Mesenchymal stem cell (in vitro differentiated cells and primary cell): Measurements from ENCODE around the gene SPOCD1.

Experiments used
- DNase-seq: peaks from one replicate; pipeline ENCODE4 v3.0.0-alpha.2; 2013
- H2AFZ ChIP-seq: one replicate; pipeline ENCODE4 v1.6.1; 2013; ENCODE audit warnings: low read depth, mild to moderate bottlenecking, control low read depth, inconsistent platforms, low read length, moderate library complexity
- H2AK5ac ChIP-seq: 2 replicates; pipeline ENCODE4 v1.6.1; 2013; ENCODE audit warnings: low read length, moderate library complexity, mild to moderate bottlenecking, inconsistent platforms; ENCODE audit not compliant: severe bottlenecking
- H2BK120ac ChIP-seq: one replicate; pipeline ENCODE4 v1.6.1; 2013; ENCODE audit warnings: low read depth, mild to moderate bottlenecking, inconsistent platforms, low read length, moderate library complexity
- H2BK12ac ChIP-seq, 2 experiments: one replicate each; pipeline ENCODE4 v1.6.1; 2013; ENCODE audit warnings: inconsistent platforms in 2 of 2, low read length in 2 of 2, mild to moderate bottlenecking in 2 of 2, moderate library complexity in 2 of 2, control low read depth in 1 of 2
- H2BK15ac ChIP-seq: one replicate; pipeline ENCODE4 v1.6.1; 2013; ENCODE audit warnings: mild to moderate bottlenecking, low read depth, inconsistent platforms; ENCODE audit not compliant: poor library complexity, severe bottlenecking
- H2BK5ac ChIP-seq: 2 replicates; pipeline ENCODE4 v1.6.1; 2013; ENCODE audit warnings: low read depth, mild to moderate bottlenecking, low read length, control low read depth, inconsistent platforms; ENCODE audit not compliant: poor library complexity, severe bottlenecking
- H3K14ac ChIP-seq, 2 experiments: one replicate each; pipeline ENCODE4 v1.6.1; 2013; ENCODE audit warnings: inconsistent platforms in 2 of 2, low read length in 2 of 2, control low read depth in 1 of 2, mild to moderate bottlenecking in 1 of 2, moderate library complexity in 1 of 2
- H3K18ac ChIP-seq, 2 experiments: one replicate each; pipeline ENCODE4 v1.6.1; 2013; ENCODE audit warnings: inconsistent platforms in 2 of 2, low read length in 2 of 2, control low read depth in 1 of 2, low read depth in 1 of 2, mild to moderate bottlenecking in 1 of 2
- H3K23ac ChIP-seq, 2 experiments: one replicate each; pipeline ENCODE4 v1.6.1; 2013; ENCODE audit warnings: inconsistent platforms in 2 of 2, low read length in 2 of 2, mild to moderate bottlenecking in 2 of 2, moderate library complexity in 2 of 2, control low read depth in 1 of 2
- H3K27ac ChIP-seq: 2 replicates; pipeline ENCODE4 v1.5.1; 2013; ENCODE audit warnings: mild to moderate bottlenecking, moderate library complexity, low read length, control low read depth, inconsistent platforms; ENCODE audit not compliant: poor library complexity, severe bottlenecking
- H3K27me3 ChIP-seq, 2 experiments: 2 replicates each; pipeline versions ENCODE4 v1.6.1 to v1.7.0; 2013; ENCODE audit warnings: low read length in 2 of 2, mild to moderate bottlenecking in 2 of 2, moderate library complexity in 2 of 2, control low read depth in 1 of 2, inconsistent platforms in 1 of 2; ENCODE audit not compliant: control insufficient read depth in 1 of 2, insufficient read depth in 1 of 2
- H3K36me3 ChIP-seq, 2 experiments: 2 replicates each; pipeline versions ENCODE4 v1.6.1 to v1.7.0; 2013; ENCODE audit warnings: low read length in 2 of 2, control low read depth in 1 of 2, inconsistent platforms in 1 of 2, low read depth in 1 of 2, mild to moderate bottlenecking in 1 of 2; ENCODE audit not compliant: insufficient read depth in 2 of 2, control insufficient read depth in 1 of 2
- H3K4ac ChIP-seq, 2 experiments: one replicate each; pipeline ENCODE4 v1.6.1; 2013; ENCODE audit warnings: inconsistent platforms in 2 of 2, low read length in 2 of 2, mild to moderate bottlenecking in 2 of 2, moderate library complexity in 2 of 2, control low read depth in 1 of 2, low read depth in 1 of 2
- H3K4me1 ChIP-seq: 2 replicates; pipeline ENCODE4 v1.6.1; 2013; ENCODE audit warnings: low read depth, low read length, control low read depth; ENCODE audit not compliant: control insufficient read depth, insufficient read depth
- H3K4me2 ChIP-seq: 2 replicates; pipeline ENCODE4 v1.6.1; 2013; ENCODE audit warnings: low read length, mild to moderate bottlenecking, inconsistent platforms; ENCODE audit not compliant: poor library complexity, severe bottlenecking
- H3K4me3 ChIP-seq, 2 experiments: 2 replicates each; pipeline versions ENCODE4 v1.5.1 to v1.7.0; 2013; ENCODE audit warnings: low read length in 2 of 2, mild to moderate bottlenecking in 2 of 2, control low read depth in 1 of 2, low read depth in 1 of 2; ENCODE audit not compliant: insufficient read depth in 1 of 2
- H3K79me1 ChIP-seq: replicated peaks from 2 replicates; pipeline ENCODE4 v1.6.1; 2013; ENCODE audit warnings: mild to moderate bottlenecking, control low read depth, low read length, inconsistent platforms; ENCODE audit not compliant: poor library complexity, severe bottlenecking
- H3K9ac ChIP-seq: 2 replicates; pipeline ENCODE4 v1.7.0; 2013; ENCODE audit warnings: mild to moderate bottlenecking, low read length, moderate library complexity
- H3K9me3 ChIP-seq: 2 replicates; pipeline ENCODE4 v1.7.0; 2013; ENCODE audit warnings: mild to moderate bottlenecking, low read length; ENCODE audit not compliant: control insufficient read depth
- H4K8ac ChIP-seq: one replicate; pipeline ENCODE4 v1.6.1; 2013; ENCODE audit warnings: inconsistent platforms, mild to moderate bottlenecking, low read length, moderate library complexity
- H4K91ac ChIP-seq: one replicate; pipeline ENCODE4 v1.6.1; 2013; ENCODE audit warnings: mild to moderate bottlenecking, low read length, inconsistent platforms
- WGBS: methylation state at CpG from one replicate; pipeline ENCODE4 v1.1.7; 2013; ENCODE audit warnings: mixed read lengths; 5-methylcytosine and 5-hydroxymethylcytosine counted together

The SPOCD1 gene

DNA sequence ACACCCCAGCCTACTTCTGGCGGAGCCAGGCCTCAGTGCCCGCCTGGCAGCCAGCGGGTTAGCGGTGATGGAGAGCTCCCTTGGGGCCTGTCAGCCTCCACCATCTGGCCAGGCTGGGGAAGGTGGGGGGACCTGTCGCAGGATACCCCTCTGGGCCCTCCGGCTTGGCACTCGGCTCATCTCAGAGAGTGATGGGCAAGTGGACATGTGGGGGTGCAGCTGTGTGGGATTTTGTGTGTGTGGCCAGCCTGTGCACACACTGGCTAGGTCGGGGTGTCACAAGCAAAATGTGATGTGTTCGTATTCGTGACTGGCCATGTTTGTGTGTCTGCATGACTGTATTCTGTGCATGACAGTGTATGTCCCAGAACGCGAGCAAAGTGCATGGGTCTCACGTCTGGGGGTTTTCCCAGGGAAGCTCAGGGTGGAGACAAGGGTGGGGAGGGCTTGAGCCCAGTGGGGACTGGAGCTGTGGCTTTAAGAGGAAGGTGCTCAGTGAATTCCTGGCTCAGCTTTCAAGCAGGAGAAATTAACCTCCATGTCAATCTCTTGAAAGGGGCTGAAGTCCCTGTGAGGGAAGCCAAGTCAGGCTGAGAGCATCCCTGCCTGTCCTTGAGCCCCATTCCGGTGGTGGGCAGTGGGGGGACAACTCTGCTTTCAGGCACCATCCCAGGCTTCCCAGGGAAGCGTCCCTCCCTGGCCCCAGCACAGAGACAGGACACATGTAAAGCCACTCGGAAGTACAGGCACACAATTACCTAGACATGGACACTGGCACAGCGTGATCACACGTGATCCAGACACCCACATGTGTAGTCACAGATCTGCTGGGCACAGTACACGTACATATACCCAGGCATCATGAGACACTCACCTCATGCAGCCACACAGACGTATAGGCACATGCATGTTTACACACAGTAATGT lies 30.5 kb downstream of the SPOCD1 start:
- no peak overlapping the region for H2AK5ac ChIP-seq
- H3K4me2 ChIP-seq = no peak overlapping the region
- H2BK120ac ChIP-seq = no peak overlapping the region
- H3K79me1 ChIP-seq = no peaks in the 10 kb centered on the region
- no peak for DNase-seq
- no peak overlapping the region for H4K8ac ChIP-seq
- H3K9ac ChIP-seq = no peak overlapping the region
- H3K14ac ChIP-seq = peak overlapping the region in 1 of 2 experiments; percentile 19
- H2AFZ ChIP-seq = no peak overlapping the region
- H2BK12ac ChIP-seq = no peak overlapping the region
- H3K9me3 ChIP-seq = no peaks in the 10 kb centered on the region
- H3K4ac ChIP-seq = no peak overlapping the region
- H2BK15ac ChIP-seq = no peak overlapping the region
- H3K4me1 ChIP-seq = peaks cover 9% of the 10 kb centered on the region
- no peak overlapping the region for H3K23ac ChIP-seq
- peaks cover 0 to 5% of the 10 kb centered on the region in 2 experiments for H3K27me3 ChIP-seq
- H3K4me3 ChIP-seq = no peak overlapping the region
- no peak overlapping the region for H3K27ac ChIP-seq
- no peak overlapping the region for H4K91ac ChIP-seq
- H2BK5ac ChIP-seq = no peak overlapping the region
- no peak overlapping the region for H3K18ac ChIP-seq
- no peaks in the 10 kb centered on the region for H3K36me3 ChIP-seq
- 87% methylated on average over 20 of the region's 20 CpGs for WGBS

DNA sequence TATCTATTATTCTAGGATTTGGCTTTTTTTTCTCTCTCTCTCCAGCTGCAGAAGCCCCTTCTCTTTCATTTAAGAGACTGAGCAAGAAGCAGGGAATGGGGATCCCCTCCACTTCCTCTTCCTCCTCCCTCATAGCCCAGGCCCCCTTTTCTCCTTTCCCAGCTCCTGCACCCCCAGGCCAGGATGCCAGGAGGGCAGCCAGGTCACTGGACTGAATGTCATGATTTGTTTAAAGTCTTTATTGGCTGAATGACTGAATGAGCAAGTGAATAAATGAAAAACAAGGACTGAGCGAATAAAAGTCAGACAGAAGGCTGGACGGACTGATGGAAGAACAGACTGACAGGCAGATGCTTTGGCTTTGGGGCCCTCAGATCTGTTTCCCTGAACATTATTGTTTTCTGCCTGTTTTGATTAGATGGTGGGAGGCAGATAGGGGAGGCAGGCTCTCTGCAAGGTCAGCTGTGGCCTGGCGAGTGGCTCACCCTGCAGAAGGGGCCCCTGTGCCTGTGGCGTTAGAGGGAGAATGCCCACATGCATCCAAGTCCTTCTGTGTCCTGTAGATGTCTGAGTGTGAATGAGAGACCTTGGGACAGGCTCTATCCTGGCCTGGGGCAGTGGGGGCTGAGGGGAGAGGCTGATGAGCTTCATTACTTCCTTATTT lies 31.3 kb downstream of the SPOCD1 start:
- Histone ChIP-seq H4K8ac (no peak overlapping the region), H2AK5ac (no peak overlapping the region), H3K4me1 (peaks cover 8% of the 10 kb centered on the region), H3K4me2 (no peak overlapping the region), H3K14ac (no peak overlapping the region), H3K23ac (no peak overlapping the region), H3K36me3 (no peaks in the 10 kb centered on the region), H2BK120ac (no peak overlapping the region), H2AFZ (no peak overlapping the region), H3K27ac (no peak overlapping the region), H2BK5ac (no peak overlapping the region), H3K4ac (no peak overlapping the region), H3K18ac (no peak overlapping the region), H2BK15ac (no peak overlapping the region), H3K79me1 (no peaks in the 10 kb centered on the region), H3K4me3 (no peak overlapping the region), H3K9me3 (no peaks in the 10 kb centered on the region), H3K27me3 (peaks cover 0 to 5% of the 10 kb centered on the region in 2 experiments), H3K9ac (no peak overlapping the region), H4K91ac (no peak overlapping the region), H2BK12ac (no peak overlapping the region)
- WGBS = 87% methylated on average over 4 of the region's 4 CpGs
- DNase-seq = no peak

DNA sequence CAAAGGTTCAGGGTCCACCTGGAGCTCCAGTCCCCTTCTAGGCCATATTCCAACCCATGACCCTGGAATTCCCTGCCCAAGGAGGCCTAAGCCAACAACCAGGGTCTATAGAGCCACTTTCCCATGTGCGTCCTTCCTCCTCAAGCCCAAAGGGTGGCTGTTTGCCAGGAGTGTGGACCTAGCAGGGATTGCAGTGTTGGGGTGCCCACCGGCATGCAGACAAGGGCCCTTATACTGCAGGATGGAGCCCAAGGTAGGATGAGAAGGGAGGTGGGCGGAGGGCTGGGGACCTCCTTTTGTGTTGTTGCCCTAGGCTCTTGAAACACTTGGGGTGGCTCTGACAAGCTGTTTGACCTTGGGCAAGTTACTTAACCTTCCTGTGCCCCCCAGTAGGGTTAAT lies 32.0 kb downstream of the SPOCD1 start:
- H2AFZ ChIP-seq = no peak overlapping the region
- no peak overlapping the region for H3K4ac ChIP-seq
- H3K27ac ChIP-seq = no peak overlapping the region
- WGBS = 95% methylated on average over 3 of the region's 3 CpGs
- H3K4me3 ChIP-seq = no peak overlapping the region
- H3K9ac ChIP-seq = no peak overlapping the region
- H3K23ac ChIP-seq = no peak overlapping the region
- no peak overlapping the region for H4K8ac ChIP-seq
- H4K91ac ChIP-seq = no peak overlapping the region
- peaks cover 0 to 5% of the 10 kb centered on the region in 2 experiments for H3K27me3 ChIP-seq
- H3K36me3 ChIP-seq = no peaks in the 10 kb centered on the region
- H3K18ac ChIP-seq = no peak overlapping the region
- DNase-seq = no peak
- H3K79me1 ChIP-seq = no peaks in the 10 kb centered on the region
- no peak overlapping the region for H3K14ac ChIP-seq
- no peak overlapping the region for H2BK12ac ChIP-seq
- peaks cover 6% of the 10 kb centered on the region for H3K4me1 ChIP-seq
- no peak overlapping the region for H2BK15ac ChIP-seq
- H2BK120ac ChIP-seq = no peak overlapping the region
- H2BK5ac ChIP-seq = no peak overlapping the region
- H3K9me3 ChIP-seq = no peaks in the 10 kb centered on the region
- H2AK5ac ChIP-seq = no peak overlapping the region
- H3K4me2 ChIP-seq = no peak overlapping the region
